SK-N-SH (cell line): ENCODE measurements around the gene ATRN. TPM values are rescaled to one million over a fixed set of nuclear protein-coding genes. Genes with fewer than 3 reads are reported as not detected.

ENCODE experiments used
- CTCF ChIA-PET: fragments of 300-600, 350-600 bp; formaldehyde crosslinking; extraction: SDS; loops from one replicate; lab custom pipeline; 2021; lab: Yijun Ruan, JAX
- POLR2A ChIA-PET: fragments of 350-600 bp; sonication (Branson Sonifier 250); formaldehyde crosslinking; extraction: SDS; loops from one replicate; lab custom pipeline; 2020; ENCODE audit warnings: antibody characterized with exemption, inconsistent platforms; lab: Yijun Ruan, JAX
- DNase-seq: peaks from one replicate; pipeline ENCODE4 v3.0.0; 2012
- H2AFZ ChIP-seq: fragments of 200-600 bp; sonication (generic); 2 replicates; pipeline ENCODE4 v1.8.1; 2016; ENCODE audit warnings: antibody characterized with exemption, mild to moderate bottlenecking, low read depth
- H3F3A ChIP-seq: fragments of 200-600 bp; sonication (generic); replicated peaks from 2 replicates; pipeline ENCODE3; 2016; ENCODE audit warnings: antibody characterized with exemption, mild to moderate bottlenecking; ENCODE audit not compliant: insufficient read depth
- H3K27ac ChIP-seq, 2 experiments: fragments of 200-500 bp in 1 of 2; fragments of 200-600 bp in 1 of 2; sonication (Bioruptor generic) in 1 of 2; sonication (generic), shearing (Covaris generic) in 1 of 2; 2 replicates each; pipeline versions ENCODE4 v1.5.1 to v1.6.1; 2014 to 2016; ENCODE audit warnings: low read depth in 2 of 2, inconsistent platforms in 1 of 2, low read length in 1 of 2, mild to moderate bottlenecking in 1 of 2, mixed read lengths in 1 of 2
- H3K27me3 ChIP-seq: fragments of 200-600 bp; sonication (generic), shearing (Covaris generic); 2 replicates; pipeline ENCODE4 v1.6.1; 2016; ENCODE audit warnings: mixed run types; ENCODE audit not compliant: insufficient read depth
- H3K36me3 ChIP-seq, 2 experiments: fragments of 200-500 bp in 1 of 2; fragments of 200-600 bp in 1 of 2; sonication (Bioruptor generic) in 1 of 2; sonication (generic) in 1 of 2; replicated peaks in 1 of 2; 2 replicates each; pipeline versions ENCODE3 to v1.5.1; 2014 to 2016; ENCODE audit warnings: low read length in 1 of 2, mild to moderate bottlenecking in 1 of 2; ENCODE audit not compliant: insufficient read depth in 2 of 2, control insufficient read depth in 1 of 2
- H3K4me1 ChIP-seq, 2 experiments: fragments of 200-500 bp in 1 of 2; fragments of 200-600 bp in 1 of 2; sonication (Bioruptor generic) in 1 of 2; sonication (generic), shearing (Covaris generic) in 1 of 2; 2 replicates each; pipeline versions ENCODE4 v1.5.1 to v1.6.1; 2014 to 2016; ENCODE audit warnings: low read depth in 1 of 2, low read length in 1 of 2, mixed run types in 1 of 2; ENCODE audit not compliant: insufficient read depth in 2 of 2, control insufficient read depth in 1 of 2
- H3K4me2 ChIP-seq: fragments of 200-600 bp; sonication (generic), shearing (Covaris generic); 2 replicates; pipeline ENCODE4 v1.6.1; 2017; ENCODE audit warnings: mixed run types
- H3K4me3 ChIP-seq, 2 experiments: fragments of 200-500 bp in 1 of 2; fragments of 200-600 bp in 1 of 2; sonication (Bioruptor generic) in 1 of 2; sonication (generic), shearing (Covaris generic) in 1 of 2; 2 replicates each; pipeline versions ENCODE4 v1.5.1 to v1.8.1; 2014 to 2016; ENCODE audit warnings: low read depth in 2 of 2, inconsistent platforms in 1 of 2, low read length in 1 of 2, mild to moderate bottlenecking in 1 of 2, mixed read lengths in 1 of 2, moderate library complexity in 1 of 2
- H3K79me2 ChIP-seq: fragments of 200-600 bp; sonication (generic); 2 replicates; pipeline ENCODE4 v1.8.1; 2017; ENCODE audit warnings: mild to moderate bottlenecking; ENCODE audit not compliant: insufficient read depth
- H3K9ac ChIP-seq: fragments of 200-600 bp; sonication (generic); 2 replicates; pipeline ENCODE4 v1.6.1; 2017; ENCODE audit warnings: mixed run types
- H3K9me2 ChIP-seq: fragments of 200-600 bp; sonication (generic); 2 replicates; pipeline ENCODE4 v1.6.1; 2017; ENCODE audit warnings: mixed run types
- H3K9me3 ChIP-seq: fragments of 200-600 bp; sonication (generic); 2 replicates; pipeline ENCODE4 v1.6.1; 2017; ENCODE audit warnings: mixed run types, mild to moderate bottlenecking, moderate library complexity
- H4K20me1 ChIP-seq: fragments of 200-600 bp; sonication (generic); 2 replicates; pipeline ENCODE4 v1.6.1; 2017; ENCODE audit warnings: mild to moderate bottlenecking, mixed run types; ENCODE audit not compliant: insufficient read depth
- EP300 ChIP-seq, 2 experiments: IDR thresholded peaks; 2 replicates each; pipeline versions ENCODE4 v1.4.0 to v1.6.1; 2012; ENCODE audit warnings: borderline replicate concordance in 1 of 2, low read depth in 1 of 2, low read length in 1 of 2
- GATA2 ChIP-seq: sonication (generic); formaldehyde crosslinking; IDR thresholded peaks from 2 replicates; pipeline ENCODE4 v1.5.0; 2020; ENCODE audit warnings: mild to moderate bottlenecking, missing genetic modification reagents
- MXI1 ChIP-seq: IDR thresholded peaks from 2 replicates; pipeline ENCODE4 v1.6.1; 2012; ENCODE audit warnings: mild to moderate bottlenecking, low read depth, low read length, improper control_type of control experiment
- NFIC ChIP-seq: IDR thresholded peaks from 2 replicates; pipeline ENCODE4 v1.4.0; 2012; ENCODE audit warnings: borderline replicate concordance
- YY1 ChIP-seq: IDR thresholded peaks from 2 replicates; pipeline ENCODE4 v1.4.0; 2012; ENCODE audit warnings: low read depth, mild to moderate bottlenecking
- WGBS: methylation state at CpG from one replicate; pipeline ENCODE4 v1.1.6; 2017; ENCODE audit warnings: low lambda C conversion rate; 5-methylcytosine and 5-hydroxymethylcytosine counted together
- polyA plus RNA-seq, 3 experiments: library from polyadenylated mRNA; depleted of rRNA; stranded (reverse); fragments of >200 nt; gene quantifications; 2 replicates each; pipeline ENCODE4 v1.2.3, GENCODE V29; 2012
- TF ChIP-seq, protein P1 (sequence below): IDR thresholded peaks from 2 replicates; pipeline ENCODE4 v1.4.0; 2012; ENCODE audit warnings: low read depth, borderline replicate concordance
- TF ChIP-seq, protein P2 (sequence below): fragments of 150-350 bp; IDR thresholded peaks from 2 replicates; pipeline ENCODE4 v1.6.1; 2016; ENCODE audit warnings: mild to moderate bottlenecking, low read depth, low read length
- TF ChIP-seq, protein P3 (sequence below): IDR thresholded peaks from 2 replicates; pipeline ENCODE4 v1.4.0; 2012; ENCODE audit warnings: low read depth
- TF ChIP-seq, protein P4 (sequence below): fragments of 200-600 bp; sonication (generic); IDR thresholded peaks from 2 replicates; pipeline ENCODE4 v1.6.1; 2017; ENCODE audit warnings: antibody characterized with exemption, mild to moderate bottlenecking, moderate library complexity
- TF ChIP-seq, protein P5 (sequence below): IDR thresholded peaks from 2 replicates; pipeline ENCODE4 v1.4.0; 2012; ENCODE audit warnings: low read depth, borderline replicate concordance
- TF ChIP-seq, protein P6 (sequence below): fragments of 150-350 bp; IDR thresholded peaks from 2 replicates; pipeline ENCODE4 v1.6.1; 2017; ENCODE audit warnings: antibody characterized with exemption, low read length, low read depth, borderline replicate concordance

The ATRN gene
- polyA plus RNA-seq, 1 of the 3 experiments (the other 2 are of a cell fraction): 33.8 TPM

DNA sequence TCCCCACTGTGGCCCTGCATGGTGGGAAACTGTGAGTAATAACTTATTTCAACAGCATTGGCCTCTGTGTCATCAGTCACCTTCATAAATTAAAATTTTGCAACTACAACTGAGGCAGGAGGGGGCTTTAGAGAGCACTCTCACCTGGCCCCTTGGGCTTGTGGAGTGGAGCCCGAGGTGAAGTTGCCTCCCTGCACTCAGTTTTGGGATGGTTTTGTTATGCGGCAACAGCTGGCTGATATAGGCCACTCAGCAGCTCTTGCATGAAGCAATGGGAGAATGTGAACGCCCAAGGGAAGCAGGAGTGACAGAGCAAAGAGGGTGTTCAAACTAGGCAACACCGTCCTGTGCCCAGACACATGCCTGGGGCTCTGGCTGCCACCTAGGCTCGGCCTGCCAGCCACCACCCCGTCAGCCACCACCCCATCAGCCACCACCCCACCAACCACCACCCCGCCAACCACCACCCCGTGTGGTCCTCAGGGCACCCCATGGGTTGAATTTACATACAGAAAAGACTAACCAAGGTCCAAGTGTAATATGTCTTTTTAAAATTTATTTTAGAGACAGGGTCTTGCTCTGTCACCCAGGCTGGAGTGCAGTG, 196.7 kb downstream of the ATRN start:
- ChIA-PET POLR2A (no interaction called here), CTCF (interaction anchor here (1.1 to 18.7 kb wide), 4 partner anchors 9 to 101 kb away, joined by 3 to 301 read pairs (median 10); partner anchors contain the start of gene SIGLEC1)
- H3K36me3 ChIP-seq: no peaks in the 10 kb centered on the region
- H3K27me3 ChIP-seq: peaks cover 17% of the 10 kb centered on the region
- H3K79me2 ChIP-seq: no peaks in the 10 kb centered on the region
- no peaks in the 10 kb centered on the region for H3K9me3 ChIP-seq
- DNase-seq: no peak
- TF ChIP-seq, protein P1, sequence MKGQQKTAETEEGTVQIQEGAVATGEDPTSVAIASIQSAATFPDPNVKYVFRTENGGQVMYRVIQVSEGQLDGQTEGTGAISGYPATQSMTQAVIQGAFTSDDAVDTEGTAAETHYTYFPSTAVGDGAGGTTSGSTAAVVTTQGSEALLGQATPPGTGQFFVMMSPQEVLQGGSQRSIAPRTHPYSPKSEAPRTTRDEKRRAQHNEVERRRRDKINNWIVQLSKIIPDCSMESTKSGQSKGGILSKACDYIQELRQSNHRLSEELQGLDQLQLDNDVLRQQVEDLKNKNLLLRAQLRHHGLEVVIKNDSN: no peak
- TF ChIP-seq EP300 (IDR thresholded peaks at IDR 0.05; ENCODE audit: borderline replicate concordance in 1 of 2, low read depth in 1 of 2, low read length in 1 of 2) (no peak), NFIC (no peak), MXI1 (no peak), YY1 (no peak), GATA2 (CRISPR knock-in tag) (no peak)
- TF ChIP-seq, protein P2, sequence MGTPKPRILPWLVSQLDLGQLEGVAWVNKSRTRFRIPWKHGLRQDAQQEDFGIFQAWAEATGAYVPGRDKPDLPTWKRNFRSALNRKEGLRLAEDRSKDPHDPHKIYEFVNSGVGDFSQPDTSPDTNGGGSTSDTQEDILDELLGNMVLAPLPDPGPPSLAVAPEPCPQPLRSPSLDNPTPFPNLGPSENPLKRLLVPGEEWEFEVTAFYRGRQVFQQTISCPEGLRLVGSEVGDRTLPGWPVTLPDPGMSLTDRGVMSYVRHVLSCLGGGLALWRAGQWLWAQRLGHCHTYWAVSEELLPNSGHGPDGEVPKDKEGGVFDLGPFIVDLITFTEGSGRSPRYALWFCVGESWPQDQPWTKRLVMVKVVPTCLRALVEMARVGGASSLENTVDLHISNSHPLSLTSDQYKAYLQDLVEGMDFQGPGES: no peak
- TF ChIP-seq, protein P3, sequence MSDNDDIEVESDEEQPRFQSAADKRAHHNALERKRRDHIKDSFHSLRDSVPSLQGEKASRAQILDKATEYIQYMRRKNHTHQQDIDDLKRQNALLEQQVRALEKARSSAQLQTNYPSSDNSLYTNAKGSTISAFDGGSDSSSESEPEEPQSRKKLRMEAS: no peak
- TF ChIP-seq, protein P4, sequence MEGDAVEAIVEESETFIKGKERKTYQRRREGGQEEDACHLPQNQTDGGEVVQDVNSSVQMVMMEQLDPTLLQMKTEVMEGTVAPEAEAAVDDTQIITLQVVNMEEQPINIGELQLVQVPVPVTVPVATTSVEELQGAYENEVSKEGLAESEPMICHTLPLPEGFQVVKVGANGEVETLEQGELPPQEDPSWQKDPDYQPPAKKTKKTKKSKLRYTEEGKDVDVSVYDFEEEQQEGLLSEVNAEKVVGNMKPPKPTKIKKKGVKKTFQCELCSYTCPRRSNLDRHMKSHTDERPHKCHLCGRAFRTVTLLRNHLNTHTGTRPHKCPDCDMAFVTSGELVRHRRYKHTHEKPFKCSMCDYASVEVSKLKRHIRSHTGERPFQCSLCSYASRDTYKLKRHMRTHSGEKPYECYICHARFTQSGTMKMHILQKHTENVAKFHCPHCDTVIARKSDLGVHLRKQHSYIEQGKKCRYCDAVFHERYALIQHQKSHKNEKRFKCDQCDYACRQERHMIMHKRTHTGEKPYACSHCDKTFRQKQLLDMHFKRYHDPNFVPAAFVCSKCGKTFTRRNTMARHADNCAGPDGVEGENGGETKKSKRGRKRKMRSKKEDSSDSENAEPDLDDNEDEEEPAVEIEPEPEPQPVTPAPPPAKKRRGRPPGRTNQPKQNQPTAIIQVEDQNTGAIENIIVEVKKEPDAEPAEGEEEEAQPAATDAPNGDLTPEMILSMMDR: no peak
- TF ChIP-seq, protein P5, sequence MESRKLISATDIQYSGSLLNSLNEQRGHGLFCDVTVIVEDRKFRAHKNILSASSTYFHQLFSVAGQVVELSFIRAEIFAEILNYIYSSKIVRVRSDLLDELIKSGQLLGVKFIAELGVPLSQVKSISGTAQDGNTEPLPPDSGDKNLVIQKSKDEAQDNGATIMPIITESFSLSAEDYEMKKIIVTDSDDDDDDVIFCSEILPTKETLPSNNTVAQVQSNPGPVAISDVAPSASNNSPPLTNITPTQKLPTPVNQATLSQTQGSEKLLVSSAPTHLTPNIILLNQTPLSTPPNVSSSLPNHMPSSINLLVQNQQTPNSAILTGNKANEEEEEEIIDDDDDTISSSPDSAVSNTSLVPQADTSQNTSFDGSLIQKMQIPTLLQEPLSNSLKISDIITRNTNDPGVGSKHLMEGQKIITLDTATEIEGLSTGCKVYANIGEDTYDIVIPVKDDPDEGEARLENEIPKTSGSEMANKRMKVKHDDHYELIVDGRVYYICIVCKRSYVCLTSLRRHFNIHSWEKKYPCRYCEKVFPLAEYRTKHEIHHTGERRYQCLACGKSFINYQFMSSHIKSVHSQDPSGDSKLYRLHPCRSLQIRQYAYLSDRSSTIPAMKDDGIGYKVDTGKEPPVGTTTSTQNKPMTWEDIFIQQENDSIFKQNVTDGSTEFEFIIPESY: no peak
- TF ChIP-seq, protein P6, sequence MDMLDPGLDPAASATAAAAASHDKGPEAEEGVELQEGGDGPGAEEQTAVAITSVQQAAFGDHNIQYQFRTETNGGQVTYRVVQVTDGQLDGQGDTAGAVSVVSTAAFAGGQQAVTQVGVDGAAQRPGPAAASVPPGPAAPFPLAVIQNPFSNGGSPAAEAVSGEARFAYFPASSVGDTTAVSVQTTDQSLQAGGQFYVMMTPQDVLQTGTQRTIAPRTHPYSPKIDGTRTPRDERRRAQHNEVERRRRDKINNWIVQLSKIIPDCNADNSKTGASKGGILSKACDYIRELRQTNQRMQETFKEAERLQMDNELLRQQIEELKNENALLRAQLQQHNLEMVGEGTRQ: no peak
- H3F3A ChIP-seq: no peaks in the 10 kb centered on the region
- H4K20me1 ChIP-seq: no peaks in the 10 kb centered on the region
- no peak overlapping the region for H3K4me3 ChIP-seq
- 67% methylated on average over 7 of the region's 8 CpGs for WGBS
- H3K9me2 ChIP-seq: no peaks in the 10 kb centered on the region
- no peak overlapping the region for H2AFZ ChIP-seq
- H3K9ac ChIP-seq: no peak overlapping the region
- H3K27ac ChIP-seq: no peak overlapping the region
- H3K4me1 ChIP-seq: peaks cover 0 to 7% of the 10 kb centered on the region in 2 experiments; a peak in 1 of 4 replicates
- no peak overlapping the region for H3K4me2 ChIP-seq
